Stimulated activated CD4-positive, alpha-beta T cell treated with anti-CD3 and anti-CD28 coated beads, Interleukin-15, amount 100 ng/mL, for 24 hours (primary cell): ENCODE results near the gene SETBP1.

ENCODE experiments used
- DNase-seq: peaks from one replicate; pipeline ENCODE4 v3.0.0-alpha.2; 2020

Gene SETBP1

DNA sequence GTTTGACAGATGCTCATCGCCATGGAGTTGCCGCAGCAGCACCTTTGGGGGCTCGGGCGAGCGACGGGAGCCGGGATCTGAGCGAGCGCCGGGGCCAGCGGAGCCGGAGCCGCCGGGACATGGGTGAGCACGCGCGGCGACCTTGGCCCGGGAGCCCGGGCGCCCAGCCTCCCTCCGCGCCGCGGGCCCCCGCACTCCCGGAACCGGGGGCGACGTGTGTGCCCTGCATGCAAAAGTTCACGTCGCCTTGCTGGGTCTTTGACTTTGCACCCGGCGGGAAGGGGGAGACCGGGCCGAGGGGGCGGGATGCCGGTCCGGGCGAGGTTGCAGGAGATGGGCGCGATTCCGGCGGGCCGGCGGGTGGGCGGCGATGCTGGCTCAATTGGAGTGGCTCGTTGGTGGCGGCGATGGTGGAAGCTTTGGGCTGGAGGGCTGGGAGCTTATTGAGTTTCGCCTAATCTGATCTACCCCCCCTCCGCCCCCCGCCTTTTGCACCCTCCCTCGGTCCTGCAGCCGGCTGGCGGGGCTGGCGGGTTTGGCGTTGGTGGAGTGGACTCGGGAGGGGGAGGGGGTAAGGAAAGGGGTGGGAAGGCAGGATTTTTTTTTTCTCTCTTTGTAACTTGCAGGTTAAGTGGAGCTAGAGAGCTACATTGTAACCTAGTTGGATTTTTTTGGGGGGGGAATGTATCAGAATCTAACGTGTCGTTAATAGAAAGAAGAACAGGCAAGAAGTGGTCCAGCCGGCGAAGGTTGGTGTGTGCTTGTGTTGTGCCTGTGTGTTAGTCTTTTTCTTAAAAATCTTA is at the start of gene SETBP1:
TSS of gene SETBP1 (plus strand) at position 616 of the 803 bp plus-strand sequence. CDS start 20,459 bp downstream, outside the sequence.
- DNase-seq, result peak; percentile 59

DNA sequence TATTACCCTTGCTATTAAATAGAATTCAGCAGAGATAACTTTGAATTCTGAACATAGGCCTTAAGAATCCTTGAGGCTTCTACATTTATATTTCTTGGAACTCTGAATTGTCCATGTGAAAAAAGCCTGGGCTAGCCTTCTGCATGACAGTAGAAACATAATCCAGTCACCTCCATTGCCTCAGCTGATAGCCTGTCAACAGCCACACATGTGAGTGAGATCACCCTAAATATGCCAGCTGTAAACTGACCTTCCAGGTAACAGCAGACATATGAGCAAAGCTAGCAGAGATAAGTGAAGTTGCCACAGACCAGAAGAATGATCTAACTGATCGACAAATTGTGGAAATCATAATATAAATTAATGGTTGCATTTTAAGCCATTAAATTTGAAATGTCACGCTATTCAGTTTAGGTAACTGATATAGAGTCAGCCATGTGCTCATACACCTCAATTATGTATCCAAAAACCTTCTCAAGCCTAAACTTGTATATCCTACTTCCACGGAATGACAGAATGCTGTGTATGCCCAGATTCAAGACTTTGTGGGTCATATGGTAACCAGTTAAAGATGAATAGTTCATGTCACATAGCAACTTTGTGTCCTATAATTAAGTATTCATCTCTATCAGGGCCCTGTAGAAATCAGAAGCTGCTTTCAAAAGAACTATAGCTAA is 48.1 kb upstream of the SETBP1 start:
- DNase-seq, result no peak

DNA sequence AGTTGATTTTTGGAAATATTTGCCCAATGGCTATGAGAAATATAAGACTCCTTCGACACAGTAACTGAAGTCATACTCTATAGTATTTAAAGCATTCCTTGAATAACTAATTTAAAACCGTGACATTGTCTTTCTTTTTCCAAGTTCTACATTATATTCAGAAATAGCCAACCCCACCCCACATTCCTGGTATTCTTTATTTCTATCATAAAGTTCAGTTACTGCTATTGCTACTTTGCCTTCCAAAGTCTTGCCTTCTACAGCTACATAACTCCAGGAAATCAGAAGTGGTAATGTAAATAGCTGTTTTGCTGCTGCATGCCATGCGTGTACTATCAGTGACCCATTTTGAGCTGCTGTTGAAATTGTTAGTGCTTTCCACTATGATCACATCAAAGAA is 45.1 kb upstream of the SETBP1 start:
- DNase-seq, result no peak

DNA sequence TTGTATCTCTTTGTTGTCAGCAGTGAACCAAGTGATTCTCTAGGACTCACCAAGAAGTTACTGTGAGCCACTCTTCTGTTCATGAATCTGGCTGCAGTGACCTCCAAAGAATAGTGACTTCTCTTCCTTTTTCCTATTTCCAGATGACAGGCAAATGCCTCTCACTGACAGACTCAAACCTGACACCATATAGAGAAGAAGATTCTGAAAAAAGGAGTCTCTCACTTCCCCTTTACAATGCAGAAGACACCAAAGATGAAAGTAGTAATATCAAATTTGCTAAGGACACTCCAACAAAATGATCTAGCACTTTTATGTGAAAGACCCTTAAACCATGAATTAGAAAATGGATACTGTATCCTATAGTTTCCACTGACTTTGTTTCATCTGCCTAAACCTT is 44.4 kb upstream of the SETBP1 start:
- DNase-seq, result no peak

DNA sequence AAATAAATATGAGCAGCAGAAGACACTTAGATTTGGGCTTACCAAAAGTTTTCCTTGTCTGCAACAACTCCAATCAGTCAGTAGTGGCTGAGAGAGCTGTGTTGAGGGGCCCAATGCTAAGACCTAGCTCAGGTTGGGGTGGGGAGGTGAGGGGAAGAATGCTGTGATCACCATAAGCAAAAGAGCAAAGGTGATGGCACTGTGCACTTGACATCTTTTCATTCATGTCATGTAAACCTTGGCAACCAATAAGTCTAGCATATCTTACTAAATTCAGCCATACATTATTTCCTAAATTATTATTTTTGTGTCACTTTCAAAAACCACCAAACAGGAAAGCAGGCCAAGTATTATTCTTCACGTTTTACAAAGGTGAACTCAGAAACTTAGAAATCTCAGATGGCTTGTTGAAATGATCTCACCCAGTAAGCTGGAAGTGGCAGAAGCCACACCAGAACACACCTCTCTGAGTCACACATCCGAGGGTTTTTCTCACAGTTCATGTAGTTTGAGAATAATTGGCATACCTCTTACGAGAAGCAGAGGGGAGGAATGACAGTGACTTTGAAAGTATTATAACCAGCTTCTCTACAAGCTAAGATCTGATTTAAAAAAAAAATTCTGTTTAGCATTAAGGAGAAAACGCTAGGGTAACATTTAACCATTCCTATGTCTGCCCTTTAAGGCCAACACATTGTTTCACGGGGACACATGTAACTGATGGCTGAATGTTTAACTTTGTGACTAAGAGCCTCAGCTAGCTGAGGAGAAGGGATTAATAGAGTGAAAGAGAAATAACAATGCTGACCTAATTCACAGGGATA is 43.3 kb upstream of the SETBP1 start:
- DNase-seq, result peak; percentile 3

DNA sequence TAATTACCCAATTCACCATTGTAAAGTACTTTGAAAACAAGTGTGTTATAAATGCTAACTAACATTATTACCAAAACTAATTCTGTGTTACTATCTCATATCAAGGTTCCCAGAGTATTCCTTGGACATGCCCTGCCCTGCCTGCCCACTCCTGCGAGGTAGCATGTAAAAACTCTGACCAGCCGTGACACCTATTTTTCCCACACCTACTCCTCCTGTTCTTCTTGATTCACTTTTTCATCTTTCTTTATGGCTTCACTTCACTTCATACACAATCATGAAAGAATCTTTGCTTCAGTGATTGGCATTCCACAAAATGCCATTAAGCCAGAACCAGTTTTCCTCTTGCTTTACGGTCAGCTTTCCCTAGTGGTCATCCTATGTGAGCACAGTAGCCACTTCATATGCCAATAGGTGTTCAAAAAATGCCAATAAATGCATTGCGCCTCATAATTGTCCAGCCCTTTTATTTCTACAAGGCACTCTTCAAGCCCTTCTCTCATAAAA is 42.6 kb upstream of the SETBP1 start:
- DNase-seq, result no peak

DNA sequence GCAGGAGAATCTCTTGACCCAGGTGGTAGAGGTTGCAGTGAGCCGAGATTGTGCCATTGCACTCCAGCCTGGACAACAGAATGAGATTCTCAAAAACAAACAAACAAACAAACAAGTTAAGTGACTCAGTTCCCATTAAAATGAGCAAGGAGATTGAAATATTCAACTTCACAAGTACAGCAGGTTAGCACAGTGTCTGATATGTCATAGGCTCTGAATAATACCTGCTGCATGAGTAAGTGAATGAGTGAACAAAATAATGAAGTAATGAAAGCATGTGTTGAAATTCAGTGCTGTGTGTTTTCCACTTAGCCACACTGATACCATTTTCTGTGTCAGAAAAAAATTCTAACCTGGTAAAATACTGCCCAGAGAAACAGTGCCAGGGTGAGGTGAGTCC is 41.9 kb upstream of the SETBP1 start:
- DNase-seq, result no peak

DNA sequence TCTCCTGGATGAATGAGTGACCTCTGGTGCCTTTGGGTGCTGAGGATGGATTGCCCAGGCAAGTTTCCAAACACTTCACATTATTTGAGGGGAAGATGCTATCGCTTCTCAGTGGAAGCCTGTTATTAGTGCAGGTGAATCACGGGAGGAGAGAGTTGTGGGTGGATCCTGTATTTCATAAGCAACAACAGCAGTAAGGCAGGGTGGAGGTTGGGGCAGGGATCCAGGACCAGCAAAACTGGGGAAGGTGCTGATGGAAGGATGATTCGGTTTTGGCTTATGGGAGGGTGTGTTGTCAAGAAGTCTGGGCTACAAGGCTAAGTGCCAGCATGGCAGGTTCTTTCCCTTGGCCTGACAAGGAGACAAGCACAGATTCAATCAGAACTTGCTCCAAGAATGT is 37.7 kb upstream of the SETBP1 start:
- no peak for DNase-seq

DNA sequence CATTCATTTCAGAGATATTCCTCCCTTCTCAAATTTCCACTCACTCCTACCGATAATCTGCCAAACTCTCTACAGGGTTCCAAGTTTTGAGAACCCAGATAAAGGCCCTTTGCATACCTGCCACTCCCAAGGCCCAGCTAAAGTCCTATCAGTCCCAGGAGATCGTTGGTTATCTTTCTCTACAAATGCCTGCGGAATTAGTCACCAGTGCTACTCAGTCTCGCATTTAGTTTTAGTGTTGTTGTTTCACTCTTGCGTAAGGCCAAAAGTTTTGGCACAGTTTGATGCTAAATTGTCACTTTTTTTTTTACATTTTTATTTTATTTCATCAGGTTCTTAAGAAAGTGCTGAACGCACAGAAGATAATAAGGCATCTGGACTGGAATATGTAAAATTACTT is 29.2 kb upstream of the SETBP1 start:
- no peak for DNase-seq

DNA sequence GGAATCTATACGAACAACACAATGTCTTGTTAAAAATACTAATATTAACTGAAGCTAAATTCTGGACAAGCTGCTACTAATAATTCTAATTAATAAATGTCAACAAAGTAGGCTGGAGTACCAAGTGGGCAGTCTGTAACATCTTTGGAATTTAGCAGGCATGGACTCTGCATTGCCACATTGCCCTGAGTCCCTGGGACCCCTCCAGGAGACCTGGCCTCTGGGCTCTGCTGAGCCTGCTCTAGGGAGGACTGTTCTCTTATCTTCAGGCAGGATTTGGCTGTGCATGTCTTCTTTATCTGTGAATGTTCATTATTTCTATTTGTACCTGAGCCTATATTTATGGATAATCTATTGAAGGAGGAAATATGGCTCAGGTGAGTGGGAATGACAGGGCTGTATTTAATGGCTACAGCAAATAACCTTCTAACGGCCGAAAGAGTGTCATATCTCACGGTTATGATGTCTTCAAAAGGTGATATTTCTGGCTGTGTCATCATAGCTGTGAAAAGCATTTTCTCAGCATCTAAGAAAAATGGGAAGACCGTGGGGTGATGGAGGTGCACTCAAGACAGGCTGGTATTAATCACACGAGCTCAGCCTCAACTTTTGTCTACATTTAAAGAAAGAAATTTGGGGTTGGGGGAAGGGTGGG is 28.6 kb upstream of the SETBP1 start:
- DNase-seq, result no peak

DNA sequence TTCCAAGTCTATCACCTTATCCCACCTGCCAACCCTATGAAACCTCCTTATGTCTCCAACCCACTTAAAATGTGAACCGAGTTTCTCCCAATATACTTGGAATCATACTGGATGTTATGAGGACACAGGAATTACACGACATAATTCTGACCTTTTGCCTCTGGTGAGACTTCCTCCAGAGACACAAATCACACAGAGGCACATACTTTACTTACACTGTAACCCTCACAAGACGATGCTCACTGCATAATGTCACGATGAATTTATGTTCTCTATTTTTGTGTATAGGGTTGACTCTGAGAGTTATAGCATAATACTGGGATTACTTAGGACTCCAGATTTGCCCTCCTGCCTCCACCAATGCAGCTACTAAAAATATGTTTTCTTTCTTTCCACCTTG is 28.0 kb upstream of the SETBP1 start:
- DNase-seq, result no peak

DNA sequence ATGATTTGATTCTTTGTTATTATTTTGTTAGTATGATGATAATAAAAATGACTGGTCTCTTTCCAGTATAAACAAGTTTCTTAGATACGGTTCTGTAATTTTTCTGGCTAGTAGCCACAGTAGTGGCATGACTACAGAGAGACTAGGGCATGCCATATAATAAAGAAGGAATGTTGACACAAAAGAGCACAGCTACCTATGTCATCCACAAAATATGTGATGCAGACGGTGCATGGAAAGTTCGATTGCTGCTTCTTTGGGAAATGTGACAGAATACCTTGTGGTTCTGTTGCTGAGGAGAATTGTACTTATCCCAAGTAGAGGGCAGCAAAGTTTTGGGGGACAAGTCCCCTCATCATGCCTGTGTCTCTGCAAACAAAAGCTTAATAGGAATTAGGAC is 26.1 kb upstream of the SETBP1 start:
- DNase-seq, result no peak

DNA sequence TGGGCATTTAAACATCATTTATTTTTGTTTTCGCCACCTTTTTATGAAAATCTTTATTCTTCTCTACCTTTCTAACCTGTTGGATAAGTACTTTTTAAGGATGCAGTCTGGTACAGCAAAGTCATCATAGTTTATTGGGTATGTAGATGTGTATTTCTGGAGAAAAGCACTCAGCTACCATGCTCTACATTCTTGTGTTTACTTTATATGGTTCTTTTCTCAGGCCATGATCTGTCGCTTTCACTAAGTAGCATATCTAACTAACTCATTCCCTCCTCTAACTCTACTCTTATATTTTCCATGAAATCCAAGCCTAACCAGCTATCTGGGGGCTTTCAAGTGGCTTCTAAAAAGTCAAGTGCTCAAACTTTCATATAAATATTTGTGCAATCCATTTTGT is 25.3 kb upstream of the SETBP1 start:
- DNase-seq, result no peak

DNA sequence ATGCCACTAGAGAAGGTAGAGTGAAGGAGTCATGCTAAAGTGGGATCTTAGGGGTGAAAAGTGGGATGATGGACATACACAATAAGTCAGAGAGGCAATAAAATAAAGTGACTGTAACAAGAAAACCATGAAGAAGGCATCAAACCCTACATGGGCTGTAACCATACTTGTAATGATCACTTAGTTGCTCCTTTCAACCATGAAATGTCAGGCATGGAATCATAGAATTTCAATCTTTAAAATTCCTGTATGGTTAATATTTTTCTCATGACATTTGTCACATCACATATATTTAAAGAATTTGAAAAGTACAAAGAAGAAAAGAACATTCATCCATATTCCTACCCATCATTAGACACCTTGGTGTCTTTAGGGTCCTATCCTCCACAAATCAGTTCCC is 20.9 kb upstream of the SETBP1 start:
- DNase-seq, result no peak

DNA sequence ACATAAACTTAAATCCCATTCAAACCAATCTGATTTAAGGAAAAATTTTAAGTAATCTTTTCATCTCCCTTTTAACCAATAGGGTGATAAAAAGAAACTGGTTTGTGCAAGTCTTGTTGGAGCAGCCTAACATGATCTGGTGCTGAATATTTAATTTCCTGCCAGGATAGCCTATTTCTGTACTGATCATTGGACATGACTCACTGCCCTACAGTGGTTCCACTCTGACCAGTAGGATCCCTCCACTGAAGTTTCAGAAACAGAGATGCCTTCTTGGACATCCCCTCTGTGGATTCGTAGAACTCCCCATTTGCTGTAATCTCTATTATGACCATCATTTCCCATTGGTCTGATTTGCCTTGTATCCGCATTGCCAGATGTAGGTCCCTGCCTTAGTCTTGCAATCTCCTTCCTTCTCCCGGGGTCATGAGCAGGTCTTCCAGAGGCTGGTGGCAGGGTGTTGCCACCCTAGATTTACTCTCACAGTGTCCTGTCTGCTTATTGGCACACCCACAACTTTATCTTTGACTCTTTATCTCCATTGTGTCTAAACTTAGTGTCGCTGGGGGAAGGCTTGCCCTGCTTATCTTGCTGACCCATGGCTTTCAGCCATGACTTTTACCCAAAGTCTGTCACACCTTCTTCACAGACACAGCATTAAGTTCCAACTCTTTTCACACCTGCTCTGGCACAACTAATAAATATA is 12.3 kb upstream of the SETBP1 start:
- DNase-seq, result no peak

DNA sequence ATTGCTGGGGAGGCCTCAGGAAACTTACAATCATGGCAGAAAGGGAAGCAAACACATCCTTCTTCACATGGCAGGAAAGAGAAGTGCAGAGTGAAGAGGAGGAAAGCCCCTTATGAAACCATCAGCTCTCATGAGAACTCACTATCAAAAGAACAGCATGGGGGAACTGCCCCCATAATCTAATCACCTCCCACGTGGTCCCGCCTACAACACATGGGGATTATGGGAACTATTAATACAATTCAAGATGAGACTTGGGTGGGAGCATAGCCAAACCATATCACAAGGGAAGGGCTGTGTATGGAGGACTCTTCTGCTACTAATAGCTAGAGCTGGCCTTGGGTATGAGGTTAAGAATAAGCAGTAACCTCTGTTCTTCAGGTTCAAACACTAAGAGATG is 8.8 kb upstream of the SETBP1 start:
- DNase-seq, result no peak

DNA sequence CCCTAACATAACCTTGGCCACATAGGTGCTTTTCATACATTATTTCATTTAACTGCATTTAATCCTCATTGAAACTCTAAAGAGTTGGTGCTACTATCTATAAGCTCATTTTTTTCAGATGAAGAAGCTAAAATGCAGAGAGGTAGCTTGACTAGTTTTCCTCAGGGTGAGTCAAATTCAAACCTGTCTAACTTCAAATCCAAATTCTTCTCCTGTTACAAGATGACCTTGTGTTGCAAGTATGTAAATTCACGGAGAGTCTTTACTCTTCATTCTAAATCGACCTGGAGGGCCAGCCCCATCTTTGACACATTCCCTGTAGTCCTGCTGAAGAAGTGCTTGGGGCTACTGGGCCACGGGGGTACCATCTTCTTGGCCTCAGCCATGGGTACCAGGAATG is 8.2 kb upstream of the SETBP1 start:
- DNase-seq, result no peak

DNA sequence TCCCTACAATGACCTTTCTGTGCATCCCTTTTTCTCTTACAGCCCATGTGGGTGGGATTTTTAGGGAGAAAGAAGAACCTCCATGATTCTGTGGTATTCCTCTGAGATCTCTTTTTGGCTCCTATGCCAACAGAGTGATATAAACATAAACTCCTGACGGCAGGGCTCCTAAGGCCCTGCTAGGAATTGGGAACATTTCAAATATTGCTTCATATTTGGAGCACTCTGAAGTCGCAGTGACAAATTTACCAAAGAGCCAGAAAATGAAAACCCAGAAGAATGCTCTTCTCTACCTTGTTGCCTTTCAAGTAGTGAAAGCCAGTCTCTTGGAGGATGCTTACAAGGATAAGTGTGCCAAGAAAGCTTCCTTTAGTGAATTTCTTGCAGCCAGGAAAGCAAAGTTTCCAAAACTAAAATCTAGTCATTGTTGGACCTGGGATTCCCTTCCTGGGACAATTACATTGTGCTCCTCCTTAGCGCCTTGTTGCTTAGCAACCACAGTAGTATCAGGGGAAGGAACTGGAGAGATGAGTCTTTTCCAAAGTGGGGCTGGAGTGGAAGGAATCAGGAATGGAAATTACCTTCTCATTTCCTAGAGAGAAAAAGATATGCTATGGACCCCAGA is 7.3 kb upstream of the SETBP1 start:
- DNase-seq, result no peak

DNA sequence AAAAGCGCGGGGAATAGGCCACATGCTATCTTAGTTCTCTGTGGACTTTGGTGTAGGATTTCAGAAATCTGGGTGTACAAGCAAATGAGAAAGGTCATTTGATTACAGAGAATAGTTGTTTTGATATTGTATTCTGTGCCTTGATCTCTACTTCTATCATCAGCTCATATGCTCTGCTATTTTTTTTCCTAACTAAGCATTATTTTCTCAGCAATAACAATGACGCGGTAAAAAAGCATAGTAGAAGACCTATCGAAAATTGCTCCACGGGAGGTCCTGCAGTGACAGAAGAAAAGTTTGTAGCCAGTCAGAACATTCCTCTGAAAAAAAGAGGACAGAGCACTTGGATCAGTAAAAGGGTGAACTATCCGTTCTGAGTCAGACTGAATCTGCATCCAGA is 2.8 kb upstream of the SETBP1 start:
- no peak for DNase-seq

DNA sequence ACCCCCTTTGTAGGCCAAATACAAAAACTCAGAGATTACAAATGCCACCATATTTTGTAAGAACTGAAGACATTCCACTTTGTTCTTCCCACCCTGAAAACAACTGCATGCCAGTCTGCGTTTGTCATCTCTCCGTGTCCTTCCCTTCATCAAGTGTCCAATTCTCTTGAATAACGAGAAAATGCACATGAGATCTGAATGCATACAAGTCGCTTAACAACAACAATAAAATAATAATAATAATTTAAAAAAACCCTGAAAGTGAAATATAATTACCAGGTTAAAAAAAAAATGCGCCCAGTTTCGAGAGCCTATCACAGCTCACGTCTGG is 2.0 kb upstream of the SETBP1 start:
- no peak for DNase-seq

DNA sequence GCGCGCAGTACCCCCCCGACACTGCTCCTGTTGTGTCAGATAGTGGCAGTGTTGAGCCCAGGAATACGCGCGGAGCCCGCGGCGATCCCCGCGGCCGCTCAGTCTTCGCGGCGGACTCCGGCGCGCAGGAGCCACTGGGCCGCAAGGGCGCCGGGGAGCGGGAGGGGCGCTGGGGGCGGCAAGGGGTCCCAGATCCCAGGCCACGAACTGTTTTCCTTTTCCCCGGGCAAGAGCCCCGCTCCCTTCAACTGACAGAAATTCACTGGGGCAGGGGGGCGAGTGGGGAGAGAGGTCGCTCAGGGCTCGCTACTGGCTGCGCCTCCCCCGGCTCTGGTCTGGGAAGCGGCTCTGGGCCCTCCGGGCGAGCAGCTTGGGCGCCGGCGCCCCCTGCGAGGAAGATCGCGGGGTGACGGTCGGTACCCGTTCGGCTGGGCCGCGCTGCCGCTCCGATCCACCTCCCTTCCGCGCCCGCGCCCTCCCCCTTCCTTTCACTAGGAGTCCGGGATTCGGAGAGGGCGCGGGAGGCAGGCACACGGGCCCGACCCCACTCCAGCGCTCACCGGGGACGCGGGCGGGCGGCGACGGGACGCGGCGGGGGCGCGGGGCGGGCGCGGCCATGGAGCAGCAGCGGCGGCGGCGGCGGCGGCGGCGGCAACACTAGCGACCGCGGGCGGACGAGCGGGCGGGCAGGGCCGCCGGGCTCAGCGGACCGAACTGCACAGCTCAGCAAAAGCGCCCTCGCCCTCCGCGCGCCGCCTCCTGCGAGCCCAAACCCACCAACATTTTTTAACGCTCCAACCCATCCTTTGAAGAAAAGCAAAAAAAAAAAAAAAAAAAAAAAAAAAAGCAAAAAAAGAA is 1.4 kb upstream of the SETBP1 start:
- peak; percentile 84 for DNase-seq
